Hepatocyte (in vitro differentiated cells): ENCODE results near the gene FRY. TPM values are rescaled to one million over a fixed set of nuclear protein-coding genes. Genes with fewer than 3 reads are reported as not detected.

Experiments
- DNase-seq: peaks from one replicate; pipeline ENCODE4 v3.0.0-alpha.2; 2016; ENCODE audit warnings: low spot score
- H2AFZ ChIP-seq: fragments of 200-600 bp; sonication (generic); 2 replicates; pipeline ENCODE4 v1.6.0; 2016; ENCODE audit warnings: antibody characterized with exemption, mild to moderate bottlenecking
- H3K27ac ChIP-seq: fragments of 200-600 bp; sonication (generic); 2 replicates; pipeline ENCODE4 v1.5.1; 2016; ENCODE audit warnings: mild to moderate bottlenecking
- H3K27me3 ChIP-seq: fragments of 200-600 bp; sonication (generic); 2 replicates; pipeline ENCODE4 v1.6.1; 2016
- H3K36me3 ChIP-seq: fragments of 200-600 bp; sonication (generic); replicated peaks from 2 replicates; pipeline ENCODE4 v1.5.1; 2016; ENCODE audit warnings: low read depth; ENCODE audit not compliant: insufficient read depth
- H3K4me1 ChIP-seq: fragments of 200-600 bp; sonication (generic); 2 replicates; pipeline ENCODE4 v1.5.1; 2016; ENCODE audit warnings: mild to moderate bottlenecking, moderate library complexity; ENCODE audit not compliant: insufficient read depth
- H3K4me2 ChIP-seq: fragments of 200-600 bp; sonication (generic); 2 replicates; pipeline ENCODE4 v1.6.0; 2016
- H3K4me3 ChIP-seq: fragments of 200-600 bp; sonication (generic); 2 replicates; pipeline ENCODE4 v1.5.1; 2016; ENCODE audit warnings: mild to moderate bottlenecking
- H3K79me2 ChIP-seq: fragments of 200-600 bp; sonication (generic); 2 replicates; pipeline ENCODE4 v1.6.0; 2017; ENCODE audit warnings: mild to moderate bottlenecking
- H3K9me2 ChIP-seq: fragments of 200-600 bp; sonication (generic); replicated peaks from 2 replicates; pipeline ENCODE4 v1.6.0; 2017; ENCODE audit warnings: mild to moderate bottlenecking; ENCODE audit not compliant: insufficient read depth
- H3K9me3 ChIP-seq: fragments of 200-600 bp; sonication (generic); 2 replicates; pipeline ENCODE4 v1.5.1; 2016; ENCODE audit warnings: low read depth, mild to moderate bottlenecking
- H4K20me1 ChIP-seq: fragments of 200-600 bp; sonication (generic); 2 replicates; pipeline ENCODE4 v1.6.0; 2016; ENCODE audit warnings: mild to moderate bottlenecking; ENCODE audit not compliant: insufficient read depth, poor library complexity, severe bottlenecking
- CTCF ChIP-seq: fragments of 200-600 bp; sonication (generic); IDR thresholded peaks from 2 replicates; pipeline ENCODE4 v1.5.1; 2016; ENCODE audit warnings: antibody characterized with exemption, mild to moderate bottlenecking; ENCODE audit not compliant: poor library complexity
- EZH2 ChIP-seq: fragments of 200-600 bp; sonication (generic); IDR thresholded peaks from 2 replicates; pipeline ENCODE4 v1.6.1; 2016; ENCODE audit warnings: antibody characterized with exemption, mild to moderate bottlenecking, borderline replicate concordance
- EZH2phosphoT487 ChIP-seq: fragments of 200-600 bp; sonication (generic); IDR thresholded peaks from one replicate; pipeline ENCODE4 v1.6.1; 2018; ENCODE audit warnings: antibody characterized with exemption, mild to moderate bottlenecking, low read depth, moderate library complexity; ENCODE audit not compliant: unreplicated experiment, severe bottlenecking
- WGBS: methylation state at CpG from one replicate; pipeline ENCODE4 v1.1.6; 2016; ENCODE audit warnings: low lambda C conversion rate; ENCODE audit errors: missing lambda C conversion rate; 5-methylcytosine and 5-hydroxymethylcytosine counted together
- polyA plus RNA-seq: library from polyadenylated mRNA; unstranded; fragments of >200 nt; fragmentation: Nextera tagmentation; extraction: Ambion mirVana; gene quantifications from 2 replicates; pipeline ENCODE4 v1.2.1, GENCODE V29; 2016
- total RNA-seq: library from RNA; depleted of rRNA; stranded (reverse); fragments of >200 nt; gene quantifications from 2 replicates; pipeline ENCODE4 v1.2.3, GENCODE V29; 2014

Gene FRY
- total and polyA plus RNA-seq, 2 experiments from 2014 or later, result 2.4 to 3.7 TPM

- H3K4me3 ChIP-seq, result no peak overlapping the region
- no peak for TF ChIP-seq EZH2phosphoT487
- H3K4me2 ChIP-seq, result no peak overlapping the region
- H2AFZ ChIP-seq, result no peak overlapping the region
- peaks cover 13% of the 10 kb centered on the region for H3K4me1 ChIP-seq
- DNase-seq, result no peak
- H3K27ac ChIP-seq, result no peak overlapping the region
- no peaks in the 10 kb centered on the region for H3K9me2 ChIP-seq
- H3K9me3 ChIP-seq, result no peaks in the 10 kb centered on the region
- H3K36me3 ChIP-seq, result no peaks in the 10 kb centered on the region
- H3K79me2 ChIP-seq, result no peaks in the 10 kb centered on the region
- H4K20me1 ChIP-seq, result no peaks in the 10 kb centered on the region
- no peaks in the 10 kb centered on the region for H3K27me3 ChIP-seq
Measured at GRCh38 chr13:32210101-32210500, 178.5 kb downstream of the FRY start.

- Histone ChIP-seq H2AFZ (no peak overlapping the region), H4K20me1 (no peaks in the 10 kb centered on the region), H3K27me3 (no peaks in the 10 kb centered on the region), H3K9me2 (no peaks in the 10 kb centered on the region), H3K4me1 (peaks cover 8% of the 10 kb centered on the region), H3K9me3 (no peaks in the 10 kb centered on the region), H3K4me3 (no peak overlapping the region), H3K27ac (peak overlapping the region; percentile 28), H3K79me2 (no peaks in the 10 kb centered on the region), H3K36me3 (no peaks in the 10 kb centered on the region), H3K4me2 (peak overlapping the region; percentile 0)
- peak; percentile 18 for DNase-seq
- no peak for TF ChIP-seq EZH2phosphoT487
- no peak for TF ChIP-seq EZH2
- no peak for TF ChIP-seq CTCF
- WGBS, result 49% methylated on average over 3 of the region's 3 CpGs
Measured at GRCh38 chr13:32211813-32212212, 180.2 kb downstream of the FRY start.

- H3K4me2 ChIP-seq, result peak overlapping the region; percentile 0
- H3K27ac ChIP-seq, result peak overlapping the region; percentile 50
- H3K9me2 ChIP-seq, result no peaks in the 10 kb centered on the region
- H3K27me3 ChIP-seq, result no peaks in the 10 kb centered on the region
- no peaks in the 10 kb centered on the region for H4K20me1 ChIP-seq
- no peak for TF ChIP-seq EZH2phosphoT487
- no peak for TF ChIP-seq CTCF
- no peak for TF ChIP-seq EZH2
- no peak overlapping the region for H3K4me3 ChIP-seq
- WGBS, result 59% methylated on average over 3 of the region's 3 CpGs
- peaks cover 8% of the 10 kb centered on the region for H3K4me1 ChIP-seq
- no peaks in the 10 kb centered on the region for H3K36me3 ChIP-seq
- no peak overlapping the region for H2AFZ ChIP-seq
- H3K9me3 ChIP-seq, result no peaks in the 10 kb centered on the region
- DNase-seq, result no peak
- no peaks in the 10 kb centered on the region for H3K79me2 ChIP-seq
Measured at GRCh38 chr13:32212421-32212820, 180.8 kb downstream of the FRY start.

- no peak overlapping the region for H3K4me2 ChIP-seq
- no peaks in the 10 kb centered on the region for H3K36me3 ChIP-seq
Measured at GRCh38 chr13:32213626-32214025, 182.1 kb downstream of the FRY start.

More at GRCh38 chr13:32213626-32214025, 182.1 kb downstream of the FRY start:
- Histone ChIP-seq H3K9me3 (no peaks in the 10 kb centered on the region), H3K27me3 (no peaks in the 10 kb centered on the region), H3K27ac (no peak overlapping the region), H4K20me1 (no peaks in the 10 kb centered on the region), H3K79me2 (no peaks in the 10 kb centered on the region), H3K4me3 (no peak overlapping the region), H2AFZ (no peak overlapping the region), H3K4me1 (peaks cover 8% of the 10 kb centered on the region), H3K9me2 (no peaks in the 10 kb centered on the region)
- no peak for DNase-seq
- no peak for TF ChIP-seq EZH2phosphoT487
- TF ChIP-seq EZH2, result no peak
- TF ChIP-seq CTCF, result no peak
